HEK293 (cell line): ENCODE data around the gene KRI1.

Experiments used
- INSM2 ChIP-seq: fragments of 450-650 bp; formaldehyde crosslinking; IDR thresholded peaks from 2 replicates; pipeline ENCODE4 v1.5.1; 2016; ENCODE audit warnings: missing biosample characterization, missing genetic modification characterization
- KLF1 ChIP-seq: fragments of 450-650 bp; formaldehyde crosslinking; IDR thresholded peaks from 2 replicates; pipeline ENCODE4 v1.5.1; 2016; ENCODE audit warnings: missing biosample characterization, missing genetic modification characterization
- KLF9 ChIP-seq: fragments of 450-650 bp; formaldehyde crosslinking; IDR thresholded peaks from 2 replicates; pipeline ENCODE4 v1.5.1; 2016; ENCODE audit warnings: missing biosample characterization, missing genetic modification characterization, low read depth
- OVOL3 ChIP-seq: fragments of 450-650 bp; formaldehyde crosslinking; IDR thresholded peaks from 2 replicates; pipeline ENCODE4 v1.5.1; 2016; ENCODE audit warnings: missing biosample characterization, missing genetic modification characterization
- PRDM1 ChIP-seq: fragments of 450-650 bp; formaldehyde crosslinking; IDR thresholded peaks from 2 replicates; pipeline ENCODE4; 2016; ENCODE audit warnings: missing biosample characterization, missing genetic modification characterization
- REPIN1 ChIP-seq: fragments of 450-650 bp; formaldehyde crosslinking; IDR thresholded peaks from 2 replicates; pipeline ENCODE4 v1.5.1; 2017; ENCODE audit warnings: missing biosample characterization, missing genetic modification characterization, low read depth
- SP7 ChIP-seq: fragments of 450-650 bp; formaldehyde crosslinking; IDR thresholded peaks from 2 replicates; pipeline ENCODE4 v1.5.1; 2016; ENCODE audit warnings: missing biosample characterization, missing genetic modification characterization
- WT1 ChIP-seq: fragments of 450-650 bp; formaldehyde crosslinking; IDR thresholded peaks from 2 replicates; pipeline ENCODE4 v1.5.1; 2016; ENCODE audit warnings: missing biosample characterization, missing genetic modification characterization
- ZFP69B ChIP-seq: fragments of 450-650 bp; formaldehyde crosslinking; IDR thresholded peaks from 2 replicates; pipeline ENCODE4 v1.5.1; 2016; ENCODE audit warnings: missing biosample characterization, missing genetic modification characterization
- ZNF169 ChIP-seq: fragments of 450-650 bp; formaldehyde crosslinking; IDR thresholded peaks from 2 replicates; pipeline ENCODE4 v1.5.1; 2016; ENCODE audit warnings: missing biosample characterization, missing genetic modification characterization
- ZNF18 ChIP-seq: fragments of 450-650 bp; formaldehyde crosslinking; IDR thresholded peaks from 2 replicates; pipeline ENCODE4 v1.5.1; 2016; ENCODE audit warnings: missing biosample characterization, missing genetic modification characterization
- ZNF23 ChIP-seq: fragments of 450-650 bp; formaldehyde crosslinking; IDR thresholded peaks from 2 replicates; pipeline ENCODE4 v1.5.1; 2016; ENCODE audit warnings: missing biosample characterization, missing genetic modification characterization, borderline replicate concordance
- ZNF24 ChIP-seq: fragments of 450-650 bp; formaldehyde crosslinking; IDR thresholded peaks from 2 replicates; pipeline ENCODE4 v1.5.1; 2016; ENCODE audit warnings: missing biosample characterization, missing genetic modification characterization
- ZNF274 ChIP-seq, 2 experiments: fragments of 200-500 bp in 1 of 2; fragments of 450-650 bp in 1 of 2; sonication (Bioruptor generic) in 1 of 2; formaldehyde crosslinking in 1 of 2; IDR thresholded peaks; 2 replicates each; pipeline versions ENCODE4 v1.5.1 to v1.6.1; 2014 to 2016; ENCODE audit warnings: borderline replicate concordance in 1 of 2, inconsistent platforms in 1 of 2, low read length in 1 of 2, missing biosample characterization in 1 of 2, missing genetic modification characterization in 1 of 2
- ZNF292 ChIP-seq: fragments of 450-650 bp; formaldehyde crosslinking; IDR thresholded peaks from 2 replicates; pipeline ENCODE4 v1.5.1; 2016; ENCODE audit warnings: low read depth, missing biosample characterization, missing genetic modification characterization, borderline replicate concordance
- ZNF324 ChIP-seq: fragments of 450-650 bp; formaldehyde crosslinking; IDR thresholded peaks from 2 replicates; pipeline ENCODE4 v1.5.1; 2016; ENCODE audit warnings: missing biosample characterization, missing genetic modification characterization
- ZNF354C ChIP-seq: fragments of 450-650 bp; formaldehyde crosslinking; IDR thresholded peaks from 2 replicates; pipeline ENCODE4 v1.5.1; 2016; ENCODE audit warnings: missing biosample characterization, missing genetic modification characterization, low read depth, borderline replicate concordance
- ZNF398 ChIP-seq: fragments of 450-650 bp; formaldehyde crosslinking; IDR thresholded peaks from 2 replicates; pipeline ENCODE4 v1.5.1; 2017; ENCODE audit warnings: missing biosample characterization, missing genetic modification characterization
- ZNF423 ChIP-seq: fragments of 450-650 bp; formaldehyde crosslinking; IDR thresholded peaks from 2 replicates; pipeline ENCODE4 v1.5.1; 2016; ENCODE audit warnings: missing biosample characterization, missing genetic modification characterization
- ZNF473 ChIP-seq: fragments of 450-650 bp; formaldehyde crosslinking; IDR thresholded peaks from 2 replicates; pipeline ENCODE4 v1.5.1; 2017; ENCODE audit warnings: missing biosample characterization, missing genetic modification characterization
- ZNF514 ChIP-seq: fragments of 450-650 bp; formaldehyde crosslinking; IDR thresholded peaks from 2 replicates; pipeline ENCODE4 v1.5.1; 2016; ENCODE audit warnings: missing biosample characterization, missing genetic modification characterization
- ZNF610 ChIP-seq: fragments of 450-650 bp; formaldehyde crosslinking; IDR thresholded peaks from 2 replicates; pipeline ENCODE4 v1.5.1; 2016; ENCODE audit warnings: missing biosample characterization, missing genetic modification characterization, borderline replicate concordance
- TF ChIP-seq, protein P1 (sequence below): fragments of 450-650 bp; formaldehyde crosslinking; IDR thresholded peaks from 2 replicates; pipeline ENCODE4 v1.5.1; 2016; ENCODE audit warnings: missing biosample characterization, missing genetic modification characterization
- TF ChIP-seq, protein P2 (sequence below): fragments of 450-650 bp; IDR thresholded peaks from 2 replicates; pipeline ENCODE4 v1.5.1; 2018; ENCODE audit warnings: missing biosample characterization, mild to moderate bottlenecking, missing genetic modification characterization
- TF ChIP-seq, protein P3 (sequence below): fragments of 450-650 bp; formaldehyde crosslinking; IDR thresholded peaks from 2 replicates; pipeline ENCODE4 v1.5.1; 2016; ENCODE audit warnings: missing biosample characterization, missing genetic modification characterization
- TF ChIP-seq, protein P4 (sequence below): fragments of 450-650 bp; formaldehyde crosslinking; IDR thresholded peaks from 2 replicates; pipeline ENCODE4 v1.5.1; 2016; ENCODE audit warnings: missing biosample characterization, missing genetic modification characterization

The KRI1 gene

GRCh38 chr19:10565567-10566407 is at the start of gene KRI1 (continued):
- TF ChIP-seq, protein P1, sequence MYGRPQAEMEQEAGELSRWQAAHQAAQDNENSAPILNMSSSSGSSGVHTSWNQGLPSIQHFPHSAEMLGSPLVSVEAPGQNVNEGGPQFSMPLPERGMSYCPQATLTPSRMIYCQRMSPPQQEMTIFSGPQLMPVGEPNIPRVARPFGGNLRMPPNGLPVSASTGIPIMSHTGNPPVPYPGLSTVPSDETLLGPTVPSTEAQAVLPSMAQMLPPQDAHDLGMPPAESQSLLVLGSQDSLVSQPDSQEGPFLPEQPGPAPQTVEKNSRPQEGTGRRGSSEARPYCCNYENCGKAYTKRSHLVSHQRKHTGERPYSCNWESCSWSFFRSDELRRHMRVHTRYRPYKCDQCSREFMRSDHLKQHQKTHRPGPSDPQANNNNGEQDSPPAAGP (tag by site-specific recombination): 0 out of 2 replicates have a peak, but pooled peaks have one; percentile 21
- TF ChIP-seq ZFP69B (tag by site-specific recombination) (0 out of 2 replicates have a peak, but pooled peaks have one; percentile 12), ZNF354C (no peak), ZNF473 (tag by site-specific recombination) (no peak), ZNF514 (no peak), KLF9 (tag by site-specific recombination) (peak; percentile 99), ZNF610 (tag by site-specific recombination) (0 out of 2 replicates have a peak, but pooled peaks have one; percentile 52), ZNF274 (IDR thresholded peaks at IDR 0.05; ENCODE audit: low read length) (no peak), ZNF274 (tag by site-specific recombination; IDR thresholded peaks at IDR 0.05; ENCODE audit: borderline replicate concordance) (no peak), ZNF398 (tag by site-specific recombination) (peak; percentile 91), ZNF24 (tag by site-specific recombination) (no peak), KLF1 (tag by site-specific recombination) (peak; percentile 99), ZNF292 (tag by site-specific recombination) (no peak), ZNF18 (tag by site-specific recombination) (no peak), WT1 (tag by site-specific recombination) (no peak), REPIN1 (tag by site-specific recombination) (no peak), ZNF169 (tag by site-specific recombination) (no peak), ZNF23 (tag by site-specific recombination) (no peak), SP7 (tag by site-specific recombination) (peak; percentile 53; the same call in 1 of the 2 replicates), OVOL3 (tag by site-specific recombination) (no peak), PRDM1 (peak; percentile 74), ZNF423 (tag by site-specific recombination) (no peak), ZNF324 (tag by site-specific recombination) (no peak), INSM2 (tag by site-specific recombination) (peak; percentile 15; the same call in 1 of the 2 replicates)
- TF ChIP-seq, protein P2, sequence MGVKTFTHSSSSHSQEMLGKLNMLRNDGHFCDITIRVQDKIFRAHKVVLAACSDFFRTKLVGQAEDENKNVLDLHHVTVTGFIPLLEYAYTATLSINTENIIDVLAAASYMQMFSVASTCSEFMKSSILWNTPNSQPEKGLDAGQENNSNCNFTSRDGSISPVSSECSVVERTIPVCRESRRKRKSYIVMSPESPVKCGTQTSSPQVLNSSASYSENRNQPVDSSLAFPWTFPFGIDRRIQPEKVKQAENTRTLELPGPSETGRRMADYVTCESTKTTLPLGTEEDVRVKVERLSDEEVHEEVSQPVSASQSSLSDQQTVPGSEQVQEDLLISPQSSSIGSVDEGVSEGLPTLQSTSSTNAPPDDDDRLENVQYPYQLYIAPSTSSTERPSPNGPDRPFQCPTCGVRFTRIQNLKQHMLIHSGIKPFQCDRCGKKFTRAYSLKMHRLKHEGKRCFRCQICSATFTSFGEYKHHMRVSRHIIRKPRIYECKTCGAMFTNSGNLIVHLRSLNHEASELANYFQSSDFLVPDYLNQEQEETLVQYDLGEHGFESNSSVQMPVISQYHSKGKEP (tag by site-specific recombination): no peak
- TF ChIP-seq, protein P3, sequence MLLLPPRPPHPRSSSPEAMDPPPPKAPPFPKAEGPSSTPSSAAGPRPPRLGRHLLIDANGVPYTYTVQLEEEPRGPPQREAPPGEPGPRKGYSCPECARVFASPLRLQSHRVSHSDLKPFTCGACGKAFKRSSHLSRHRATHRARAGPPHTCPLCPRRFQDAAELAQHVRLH (tag by site-specific recombination): 0 out of 2 replicates have a peak, but pooled peaks have one; percentile 7
- TF ChIP-seq, protein P4, sequence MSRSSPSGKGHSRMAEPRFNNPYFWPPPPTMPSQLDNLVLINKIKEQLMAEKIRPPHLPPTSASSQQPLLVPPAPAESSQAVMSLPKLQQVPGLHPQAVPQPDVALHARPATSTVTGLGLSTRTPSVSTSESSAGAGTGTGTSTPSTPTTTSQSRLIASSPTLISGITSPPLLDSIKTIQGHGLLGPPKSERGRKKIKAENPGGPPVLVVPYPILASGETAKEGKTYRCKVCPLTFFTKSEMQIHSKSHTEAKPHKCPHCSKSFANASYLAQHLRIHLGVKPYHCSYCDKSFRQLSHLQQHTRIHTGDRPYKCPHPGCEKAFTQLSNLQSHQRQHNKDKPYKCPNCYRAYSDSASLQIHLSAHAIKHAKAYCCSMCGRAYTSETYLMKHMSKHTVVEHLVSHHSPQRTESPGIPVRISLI (tag by site-specific recombination): no peak
